ENCODE data around the gene SDSL.
A peak's percentile ranks its signal among the peaks of the same experiment; 100 is the strongest.

The SDSL gene

GRCh38 chr12:113422886-113423669 lies 898 bp downstream of the SDSL start:
- no peak for DNase-seq

GRCh38 chr12:113424456-113424855 lies 2.3 kb downstream of the SDSL start:
- no peak for DNase-seq

DNA sequence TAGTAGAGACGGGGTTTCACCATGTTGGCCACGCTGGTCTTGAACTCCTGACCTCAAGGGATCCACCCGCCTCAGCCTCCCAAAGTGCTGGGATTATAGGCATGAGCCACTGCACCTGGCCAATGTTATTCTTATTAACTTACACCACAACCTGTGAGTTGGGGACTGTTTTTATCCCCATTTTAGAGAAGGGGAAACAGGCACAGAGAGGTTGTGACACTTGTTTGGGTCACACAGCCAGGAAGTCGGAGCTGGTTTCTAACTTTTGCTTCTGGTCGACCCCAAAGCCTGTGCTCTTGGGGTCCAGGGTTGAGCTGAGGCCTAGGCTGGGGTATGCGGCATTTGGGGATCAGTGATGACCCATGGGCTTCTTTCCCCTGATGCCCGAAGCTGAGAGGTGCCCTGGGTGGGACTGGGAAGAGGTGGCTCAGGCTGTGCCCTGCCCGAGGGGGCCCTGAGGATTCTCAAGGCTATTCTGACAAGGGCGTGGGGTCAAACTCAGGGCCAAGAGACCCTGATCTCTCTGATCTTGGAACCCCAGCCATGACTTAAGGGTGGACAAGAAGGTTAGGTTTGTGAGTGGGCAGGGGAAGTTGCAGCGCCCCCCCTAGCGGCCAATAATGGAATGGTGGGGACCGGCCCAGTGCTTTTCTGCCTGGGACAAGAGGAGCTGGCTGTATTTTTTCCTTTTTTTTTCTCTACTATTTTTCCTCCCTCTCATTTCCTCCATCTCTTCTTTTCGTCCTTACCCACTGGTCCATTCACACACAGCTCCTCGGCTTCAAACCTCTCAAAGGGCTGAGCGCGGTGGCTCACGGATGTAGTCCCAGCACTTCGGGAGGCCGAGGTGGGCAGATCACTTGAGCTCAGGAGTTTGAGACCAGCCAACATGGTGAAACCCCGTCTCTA lies 3.0 kb downstream of the SDSL start:
- peak; percentile 39 for DNase-seq

- no peak for DNase-seq
These were observed 3.8 kb downstream of the SDSL start for GRCh38 chr12:113425960-113426453.

- no peak for DNase-seq
These were observed 5.7 kb downstream of the SDSL start for GRCh38 chr12:113427882-113428281.

DNA sequence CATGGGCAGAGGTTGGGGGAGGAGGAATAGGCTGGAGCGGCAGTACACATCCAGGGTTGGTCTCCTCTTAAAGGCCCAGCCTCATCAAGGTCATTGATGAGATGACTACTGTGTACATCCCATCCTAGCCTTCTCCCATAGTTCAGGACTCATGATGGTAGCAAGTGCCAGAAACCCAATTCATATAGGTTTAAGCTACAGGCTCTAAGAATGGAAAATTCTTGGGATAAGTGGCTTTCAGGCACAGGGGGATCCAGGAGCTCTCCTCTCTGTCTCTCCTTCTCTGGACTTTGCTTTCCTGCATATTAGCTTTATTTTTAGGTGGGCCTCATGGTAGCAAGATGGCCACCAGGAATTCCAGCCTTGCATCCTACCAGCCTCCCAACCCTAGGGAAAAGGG lies 6.3 kb downstream of the SDSL start:
- no peak for DNase-seq

- DNase-seq, result peak; percentile 12
These were observed 10.8 kb downstream of the SDSL start for GRCh38 chr12:113432986-113433385.

DNA sequence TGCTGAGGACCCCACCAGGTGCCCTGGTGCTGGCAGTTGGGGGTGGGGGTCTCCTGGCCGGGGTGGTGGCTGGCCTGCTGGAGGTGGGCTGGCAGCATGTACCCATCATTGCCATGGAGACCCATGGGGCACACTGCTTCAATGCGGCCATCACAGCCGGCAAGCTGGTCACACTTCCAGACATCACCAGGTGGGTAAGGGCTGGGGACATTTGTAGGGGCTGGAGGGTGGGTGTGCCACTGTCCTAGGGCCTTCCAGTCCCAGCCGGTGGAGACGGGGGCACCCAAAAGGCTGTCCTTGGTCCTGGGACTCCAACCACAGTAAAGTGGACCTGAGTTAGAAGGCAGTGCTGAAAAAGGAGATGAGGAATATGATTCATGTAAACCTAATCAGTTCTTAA lies 13.2 kb downstream of the SDSL start:
- DNase-seq, result no peak

GRCh38 chr12:113436586-113436985 lies 14.4 kb downstream of the SDSL start:
- DNase-seq, result no peak

GRCh38 chr12:113436993-113437728 lies 15.0 kb downstream of the SDSL start:
- DNase-seq, result no peak

- no peak for DNase-seq
These were observed 15.5 kb downstream of the SDSL start for GRCh38 chr12:113437729-113438100.

GRCh38 chr12:113438523-113439300 lies 16.5 kb downstream of the SDSL start:
- no peak for DNase-seq

GRCh38 chr12:113439301-113439597 lies 17.1 kb downstream of the SDSL start:
- DNase-seq, result no peak

DNA sequence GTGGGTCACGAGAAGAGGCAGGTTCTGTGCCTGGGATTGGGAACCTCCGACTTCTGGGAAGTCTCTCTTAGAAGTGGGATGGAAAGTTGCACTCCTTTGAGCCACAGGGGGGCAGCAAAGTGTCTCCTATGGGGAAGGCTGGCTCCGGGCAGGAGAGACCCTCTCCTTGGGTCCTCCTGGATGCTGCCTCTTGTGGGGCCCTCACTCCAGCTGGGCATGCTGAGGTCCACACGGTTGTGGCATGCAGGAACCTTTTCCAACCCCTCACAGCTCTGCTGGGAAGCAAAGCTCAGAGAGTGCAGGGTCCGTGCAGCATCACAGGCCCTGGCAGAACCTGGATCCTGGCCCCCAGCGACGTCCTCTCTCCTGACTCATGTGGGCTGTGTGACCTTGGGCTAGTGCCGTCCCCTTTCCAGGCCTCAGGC lies 17.4 kb downstream of the SDSL start:
- DNase-seq, result peak; percentile 21

- no peak for DNase-seq
These were observed 18.2 kb downstream of the SDSL start for GRCh38 chr12:113440336-113440735.

DNA sequence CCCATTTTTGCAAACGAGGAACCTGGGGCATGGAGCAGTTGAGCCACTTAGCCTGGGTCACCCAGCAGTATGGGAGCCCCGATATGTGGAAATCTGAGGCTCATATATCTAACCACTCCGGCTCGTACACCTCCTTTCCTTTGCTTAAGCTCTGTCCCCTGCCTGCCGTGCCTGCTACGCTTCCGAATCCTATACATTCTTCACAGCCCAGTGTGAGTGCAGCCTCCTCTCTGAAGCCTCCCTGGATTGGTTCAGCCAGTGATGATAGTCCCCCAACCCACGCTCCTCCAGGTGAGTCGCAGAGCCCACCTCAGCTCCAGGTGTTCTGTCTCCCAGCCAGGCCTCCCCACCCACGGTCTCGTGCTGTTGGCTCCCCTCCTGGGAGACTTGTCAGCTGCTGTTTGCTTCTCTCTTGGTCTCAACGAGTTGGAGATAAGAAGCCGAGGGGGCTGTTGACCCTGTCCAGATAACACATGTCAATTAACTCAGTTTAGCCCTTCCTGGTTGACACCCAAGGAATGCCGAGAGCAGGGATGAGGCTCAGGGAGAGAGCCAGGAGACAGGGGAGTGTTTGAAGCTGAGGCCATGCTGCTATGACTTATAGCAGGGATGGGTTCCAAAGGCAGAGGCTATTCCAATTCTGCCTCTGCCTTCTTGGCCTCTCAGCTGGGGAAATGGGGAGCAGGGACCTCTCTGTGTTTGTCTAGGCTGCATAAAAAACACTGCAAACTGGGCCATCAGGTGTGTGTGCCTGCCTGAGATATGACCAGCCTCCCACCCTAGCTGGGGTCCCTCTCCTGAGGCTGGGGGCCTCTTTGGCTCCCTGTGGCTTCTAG lies 19.0 kb downstream of the SDSL start:
- no peak for DNase-seq

DNA sequence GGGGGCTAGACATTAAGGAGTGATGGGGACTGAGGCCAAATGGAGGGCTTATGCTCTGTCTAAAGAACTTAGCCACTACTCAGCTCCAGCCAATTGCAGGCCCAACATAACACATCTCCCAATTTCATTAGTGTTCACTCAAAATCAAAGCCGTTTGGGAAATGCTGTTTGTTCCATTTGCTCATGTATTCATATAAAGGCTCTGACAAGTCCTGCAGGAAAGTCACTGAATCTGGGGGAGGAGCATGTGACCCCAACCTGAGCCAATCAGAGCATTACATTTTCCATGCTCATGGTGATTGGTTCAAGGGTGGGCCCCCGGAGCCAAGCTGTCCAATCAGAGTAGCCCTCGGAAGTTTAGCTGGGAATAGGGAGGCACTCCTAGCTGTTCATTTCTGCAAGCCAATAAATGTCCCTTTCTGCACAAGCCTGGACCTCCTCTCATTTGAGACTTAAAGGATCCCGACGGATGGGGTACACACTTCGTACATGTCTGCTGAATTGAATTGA lies 20.9 kb downstream of the SDSL start:
- DNase-seq, result no peak

- DNase-seq, result no peak
These were observed 23.5 kb downstream of the SDSL start for GRCh38 chr12:113445544-113446171.

GRCh38 chr12:113448873-113449272 lies 26.7 kb downstream of the SDSL start:
- no peak for DNase-seq

- DNase-seq, result no peak
These were observed 27.1 kb downstream of the SDSL start for GRCh38 chr12:113449299-113449698.

DNA sequence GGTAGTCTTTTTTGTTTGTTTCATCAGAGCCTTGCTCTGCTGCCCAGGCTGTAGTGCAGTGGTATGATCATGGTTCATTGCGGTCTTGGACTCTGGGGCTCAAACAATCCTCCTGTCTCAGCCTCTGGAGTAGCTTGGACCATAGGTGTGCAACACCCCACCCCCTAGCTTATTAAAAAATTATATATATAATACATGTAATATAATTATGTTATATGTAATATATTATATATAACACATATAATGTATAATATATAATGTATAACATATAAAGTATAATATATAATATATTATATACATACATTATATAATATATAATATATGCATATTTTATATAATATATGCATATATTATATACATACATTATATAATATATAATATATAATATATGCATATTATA lies 27.7 kb downstream of the SDSL start:
- DNase-seq, result no peak
